Middle frontal gyrus (tissue), 1 donor: ENCODE data around the gene OR4K13.

Experiments
- DNase-seq: peaks from one replicate; pipeline ENCODE4 v3.0.0-alpha.2; 2015; ENCODE audit warnings: low spot score; ENCODE audit errors: extremely low spot score

Gene OR4K13

GRCh38 chr14:20035938-20036337 is at the start of gene OR4K13:
Gene OR4K13 (minus strand): TSS chr14:20036038. CDS start chr14:20034758, 1,280 bp downstream.
- no peak for DNase-seq

- DNase-seq: no peak
Observed at GRCh38 chr14:20059745-20060144, 23.9 kb upstream of the OR4K13 start, which contains the start of gene OR4L1. Gene OR4L1 (plus strand): TSS chr14:20060045. CDS start chr14:20060045, 0 bp downstream.

GRCh38 chr14:20048202-20048601 is 12.4 kb upstream of the OR4K13 start:
- no peak for DNase-seq

- DNase-seq: no peak
Observed at GRCh38 chr14:20044243-20044642, 8.4 kb upstream of the OR4K13 start.

- DNase-seq: no peak
Observed at GRCh38 chr14:20035449-20035848, 389 bp downstream of the OR4K13 start.

GRCh38 chr14:20031058-20031457 is 4.8 kb downstream of the OR4K13 start:
- DNase-seq: no peak

- no peak for DNase-seq
Observed at GRCh38 chr14:20019257-20019865, 16.5 kb downstream of the OR4K13 start, which contains the start of gene OR4K14. Gene OR4K14 (minus strand): TSS chr14:20019307. CDS start chr14:20015193, 4,114 bp downstream.

- no peak for DNase-seq
Observed at GRCh38 chr14:20008156-20008555, 27.7 kb downstream of the OR4K13 start.

- no peak for DNase-seq
Observed at GRCh38 chr14:20002319-20002718, 33.5 kb downstream of the OR4K13 start.

GRCh38 chr14:20001863-20002262 is 34.0 kb downstream of the OR4K13 start, which contains the start of gene OR4Q2:
Gene OR4Q2 (plus strand): TSS chr14:20002163.
- no peak for DNase-seq

GRCh38 chr14:19993438-19993837 is 42.4 kb downstream of the OR4K13 start:
- no peak for DNase-seq
